Activated T-helper 2 cell treated with anti-CD3 and anti-CD28 coated beads, Interferon-gamma antibody, Interleukin-2, Interleukin-4, amounts not matched to agents 10 μg/mL and 5 μg/mL and 100 μg/mL, durations not matched to agents 14 hours and 24 hours and 36 hours (primary cell): ENCODE data around the gene FOXO3. TPM values are rescaled to one million over a fixed set of nuclear protein-coding genes. Genes with fewer than 3 reads are reported as not detected.

Experiments
- DNase-seq: peaks from one replicate; pipeline ENCODE4 v3.0.0; 2021; ENCODE audit warnings: low spot score
- H3K27ac Mint-ChIP-seq: one replicate; pipeline ENCODE4 v1.8.0; 2021; ENCODE audit warnings: mixed read lengths
- H3K27me3 Mint-ChIP-seq: one replicate; pipeline ENCODE4 v1.8.0; 2021; ENCODE audit warnings: low read depth, mixed read lengths
- H3K36me3 Mint-ChIP-seq: one replicate; pipeline ENCODE4 v1.8.0; 2021; ENCODE audit warnings: low read depth, mixed read lengths
- H3K4me1 Mint-ChIP-seq: one replicate; pipeline ENCODE4 v1.8.0; 2021; ENCODE audit warnings: low read depth, mixed read lengths
- H3K4me3 Mint-ChIP-seq: one replicate; pipeline ENCODE4 v1.8.0; 2021; ENCODE audit warnings: low read depth, mild to moderate bottlenecking, moderate library complexity, mixed read lengths
- H3K9me3 Mint-ChIP-seq: one replicate; pipeline ENCODE4 v1.8.0; 2021; ENCODE audit warnings: mixed read lengths
- intact Hi-C: fragments of 100-400 bp; cut with micrococcal nuclease; formaldehyde crosslinking; loops from one replicate; pipeline ENCODE4 v1.15.1; 2023
- total RNA-seq: library from RNA; stranded (reverse); gene quantifications from 2 replicates; pipeline ENCODE4 v1.2.3, GENCODE V29; 2022

The FOXO3 gene
- total RNA-seq, 1 donor from 2014 or later, result 4.7 TPM

- H3K36me3 Mint-ChIP-seq, result peaks cover 48% of the 10 kb centered on the region
- no peaks in the 10 kb centered on the region for H3K9me3 Mint-ChIP-seq
- intact Hi-C loops, result no loop called here
- H3K4me3 Mint-ChIP-seq, result no peak overlapping the region
- H3K27me3 Mint-ChIP-seq, result peaks cover 16% of the 10 kb centered on the region
- H3K4me1 Mint-ChIP-seq, result peaks cover 33% of the 10 kb centered on the region
- H3K27ac Mint-ChIP-seq, result no peak overlapping the region
- DNase-seq, result no peak
Observed at GRCh38 chr6:108568551-108569305, 8.0 kb downstream of the FOXO3 start.

GRCh38 chr6:108570517-108570916 lies 9.8 kb downstream of the FOXO3 start:
- Mint-ChIP-seq H3K36me3 (peaks cover 48% of the 10 kb centered on the region), H3K9me3 (no peaks in the 10 kb centered on the region), H3K4me1 (peaks cover 18% of the 10 kb centered on the region), H3K27ac (no peak overlapping the region), H3K4me3 (no peak overlapping the region), H3K27me3 (peaks cover 20% of the 10 kb centered on the region)
- DNase-seq, result no peak
- intact Hi-C loops, result no loop called here

GRCh38 chr6:108574457-108575141 lies 13.9 kb downstream of the FOXO3 start:
- Mint-ChIP-seq H3K4me1 (peaks cover 10% of the 10 kb centered on the region), H3K27me3 (peaks cover 9% of the 10 kb centered on the region), H3K27ac (no peak overlapping the region), H3K4me3 (no peak overlapping the region), H3K36me3 (peaks cover 23% of the 10 kb centered on the region), H3K9me3 (no peaks in the 10 kb centered on the region)
- intact Hi-C loops, result no loop called here
- DNase-seq, result no peak

- DNase-seq, result no peak
- Mint-ChIP-seq H3K4me3 (no peak overlapping the region), H3K4me1 (peaks cover 11% of the 10 kb centered on the region), H3K9me3 (no peaks in the 10 kb centered on the region), H3K36me3 (peaks cover 14% of the 10 kb centered on the region), H3K27me3 (peaks cover 6% of the 10 kb centered on the region), H3K27ac (no peak overlapping the region)
- intact Hi-C loops, result no loop called here
Observed at GRCh38 chr6:108575905-108576494, 15.3 kb downstream of the FOXO3 start.

GRCh38 chr6:108576709-108577108 lies 16.0 kb downstream of the FOXO3 start:
- intact Hi-C loops, result no loop called here
- DNase-seq, result no peak
- H3K4me1 Mint-ChIP-seq, result peaks cover 19% of the 10 kb centered on the region

GRCh38 chr6:108578166-108578565 lies 17.4 kb downstream of the FOXO3 start:
- H3K4me3 Mint-ChIP-seq, result no peak overlapping the region
- DNase-seq, result no peak
- H3K27me3 Mint-ChIP-seq, result peaks cover 6% of the 10 kb centered on the region
- H3K9me3 Mint-ChIP-seq, result no peaks in the 10 kb centered on the region
- intact Hi-C loops, result no loop called here
- peaks cover 4% of the 10 kb centered on the region for H3K36me3 Mint-ChIP-seq
- H3K27ac Mint-ChIP-seq, result no peak overlapping the region
- peaks cover 23% of the 10 kb centered on the region for H3K4me1 Mint-ChIP-seq

More at GRCh38 chr6:108576709-108577108, 16.0 kb downstream of the FOXO3 start:
- Mint-ChIP-seq H3K27ac (no peak overlapping the region), H3K36me3 (peaks cover 8% of the 10 kb centered on the region), H3K27me3 (peaks cover 6% of the 10 kb centered on the region), H3K4me3 (no peak overlapping the region), H3K9me3 (no peaks in the 10 kb centered on the region)

- intact Hi-C loops, result no loop called here
- peaks cover 23% of the 10 kb centered on the region for H3K4me1 Mint-ChIP-seq
Observed at GRCh38 chr6:108578595-108579327, 18.0 kb downstream of the FOXO3 start.

GRCh38 chr6:108579328-108579721 lies 18.6 kb downstream of the FOXO3 start:
- DNase-seq, result no peak
- peaks cover 23% of the 10 kb centered on the region for H3K4me1 Mint-ChIP-seq
- intact Hi-C loops, result no loop called here
- no peak overlapping the region for H3K4me3 Mint-ChIP-seq
- no peaks in the 10 kb centered on the region for H3K9me3 Mint-ChIP-seq
- H3K27ac Mint-ChIP-seq, result no peak overlapping the region
- H3K36me3 Mint-ChIP-seq, result peaks cover 4% of the 10 kb centered on the region
- H3K27me3 Mint-ChIP-seq, result peaks cover 3% of the 10 kb centered on the region

More at GRCh38 chr6:108578595-108579327, 18.0 kb downstream of the FOXO3 start:
- Mint-ChIP-seq H3K27me3 (peaks cover 6% of the 10 kb centered on the region), H3K9me3 (no peaks in the 10 kb centered on the region), H3K36me3 (peaks cover 4% of the 10 kb centered on the region), H3K4me3 (no peak overlapping the region), H3K27ac (no peak overlapping the region)
- DNase-seq, result no peak

GRCh38 chr6:108580646-108581045 lies 19.9 kb downstream of the FOXO3 start:
- intact Hi-C loops, result no loop called here
- Mint-ChIP-seq H3K4me3 (no peak overlapping the region), H3K27ac (no peak overlapping the region), H3K27me3 (peaks cover 3% of the 10 kb centered on the region), H3K9me3 (no peaks in the 10 kb centered on the region), H3K4me1 (peaks cover 21% of the 10 kb centered on the region), H3K36me3 (peaks cover 4% of the 10 kb centered on the region)
- no peak for DNase-seq

GRCh38 chr6:108581237-108581931 lies 20.7 kb downstream of the FOXO3 start:
- Mint-ChIP-seq H3K36me3 (peaks cover 4% of the 10 kb centered on the region), H3K4me3 (no peak overlapping the region), H3K27ac (no peak overlapping the region), H3K9me3 (no peaks in the 10 kb centered on the region), H3K27me3 (peaks cover 3% of the 10 kb centered on the region), H3K4me1 (peaks cover 21% of the 10 kb centered on the region)
- intact Hi-C loops, result no loop called here
- DNase-seq, result no peak

GRCh38 chr6:108581932-108582475 lies 21.3 kb downstream of the FOXO3 start:
- peaks cover 16% of the 10 kb centered on the region for H3K4me1 Mint-ChIP-seq

GRCh38 chr6:108582618-108583017 lies 21.9 kb downstream of the FOXO3 start:
- Mint-ChIP-seq H3K9me3 (no peaks in the 10 kb centered on the region), H3K27me3 (no peaks in the 10 kb centered on the region), H3K4me1 (peaks cover 14% of the 10 kb centered on the region), H3K36me3 (no peaks in the 10 kb centered on the region), H3K4me3 (no peak overlapping the region), H3K27ac (no peak overlapping the region)
- intact Hi-C loops, result no loop called here
- DNase-seq, result no peak

More at GRCh38 chr6:108581932-108582475, 21.3 kb downstream of the FOXO3 start:
- Mint-ChIP-seq H3K9me3 (no peaks in the 10 kb centered on the region), H3K27ac (no peak overlapping the region), H3K4me3 (no peak overlapping the region), H3K27me3 (no peaks in the 10 kb centered on the region), H3K36me3 (no peaks in the 10 kb centered on the region)
- intact Hi-C loops, result no loop called here
- no peak for DNase-seq
